Smooth muscle cell (in vitro differentiated cells): Measurements from ENCODE around the gene TAAR5. TPM values are rescaled to one million over a fixed set of nuclear protein-coding genes. Genes with fewer than 3 reads are reported as not detected.

Experiments
- DNase-seq: peaks from one replicate; lab custom pipeline; 2025; ENCODE audit not compliant: unreplicated experiment; lab: John Stamatoyannopoulos, UW
- H2AFZ ChIP-seq: fragments of 200-600 bp; sonication (generic); 2 replicates; pipeline ENCODE4 v1.6.0; 2016; ENCODE audit warnings: antibody characterized with exemption, low read depth, mild to moderate bottlenecking
- H3F3A ChIP-seq: fragments of 200-600 bp; sonication (generic); 2 replicates; pipeline ENCODE4 v1.6.0; 2017; ENCODE audit warnings: antibody characterized with exemption, low read depth
- H3K27ac ChIP-seq: fragments of 200-600 bp; sonication (generic); 2 replicates; pipeline ENCODE4 v1.5.1; 2016; ENCODE audit warnings: low read depth, mild to moderate bottlenecking
- H3K27me3 ChIP-seq: fragments of 200-600 bp; sonication (generic); 2 replicates; pipeline ENCODE4 v1.6.1; 2016; ENCODE audit warnings: low read depth, mild to moderate bottlenecking
- H3K36me3 ChIP-seq: fragments of 200-600 bp; sonication (generic); 2 replicates; pipeline ENCODE4 v1.5.1; 2016; ENCODE audit warnings: low read depth
- H3K4me1 ChIP-seq: fragments of 200-600 bp; sonication (generic); 2 replicates; pipeline ENCODE4 v1.5.1; 2016; ENCODE audit warnings: low read depth
- H3K4me2 ChIP-seq: fragments of 200-600 bp; sonication (generic); 2 replicates; pipeline ENCODE4 v1.6.0; 2016; ENCODE audit warnings: mild to moderate bottlenecking
- H3K4me3 ChIP-seq: fragments of 200-600 bp; sonication (generic); 2 replicates; pipeline ENCODE4 v1.5.1; 2016; ENCODE audit warnings: mild to moderate bottlenecking
- H3K79me2 ChIP-seq: fragments of 200-600 bp; sonication (generic); 2 replicates; pipeline ENCODE4 v1.6.0; 2016; ENCODE audit warnings: low read depth, mild to moderate bottlenecking
- H3K9ac ChIP-seq: fragments of 200-600 bp; sonication (generic); 2 replicates; pipeline ENCODE4 v1.6.0; 2016; ENCODE audit warnings: low read depth
- H3K9me3 ChIP-seq: fragments of 200-600 bp; sonication (generic); replicated peaks from 2 replicates; pipeline ENCODE4 v1.5.1; 2016; ENCODE audit warnings: low read depth
- H4K20me1 ChIP-seq: fragments of 200-600 bp; sonication (generic); 2 replicates; pipeline ENCODE4 v1.6.0; 2016; ENCODE audit warnings: low read depth
- WGBS: methylation state at CpG from one replicate; pipeline ENCODE4 v1.1.7; 2016; ENCODE audit warnings: low lambda C conversion rate; 5-methylcytosine and 5-hydroxymethylcytosine counted together
- polyA plus RNA-seq: library from polyadenylated mRNA; unstranded; fragments of >200 nt; fragmentation: Nextera tagmentation; extraction: Ambion mirVana; gene quantifications from 2 replicates; pipeline ENCODE4 v1.2.1, GENCODE V29; 2016
- total RNA-seq: library from RNA; depleted of rRNA; stranded (reverse); fragments of >200 nt; gene quantifications from 2 replicates; pipeline ENCODE4 v1.2.3, GENCODE V29; 2014
- TF ChIP-seq, protein P1 (sequence below): fragments of 200-600 bp; sonication (generic); IDR thresholded peaks from 2 replicates; pipeline ENCODE4 v1.5.1; 2017; ENCODE audit warnings: borderline replicate concordance, mild to moderate bottlenecking, antibody characterized with exemption; ENCODE audit not compliant: insufficient read depth, poor library complexity, severe bottlenecking

Gene TAAR5
- total and polyA plus RNA-seq, 2 experiments from 2014 or later, result not detected

DNA sequence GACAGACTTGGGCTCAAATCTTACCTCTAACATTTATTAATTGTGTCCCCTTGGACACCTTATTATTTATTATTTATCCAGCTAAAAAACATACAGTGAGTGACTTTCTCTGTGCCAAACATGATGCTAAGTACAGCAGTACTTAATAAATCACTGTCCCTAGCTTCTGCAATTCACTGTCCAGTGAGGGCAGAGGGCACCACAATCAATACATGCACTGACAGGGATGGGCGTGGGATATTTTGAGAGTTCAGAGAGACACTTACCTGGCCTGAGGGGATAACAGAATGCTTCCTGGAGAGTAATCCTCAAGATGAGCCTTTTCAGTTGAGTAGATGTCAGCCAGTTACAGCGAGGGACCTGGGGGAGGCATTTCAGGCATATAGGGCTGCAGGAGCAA, 43.8 kb upstream of the TAAR5 start:
- Histone ChIP-seq H3K79me2 (no peaks in the 10 kb centered on the region), H3K4me1 (no peaks in the 10 kb centered on the region), H3K9me3 (no peaks in the 10 kb centered on the region), H4K20me1 (no peaks in the 10 kb centered on the region), H2AFZ (no peak overlapping the region), H3K27me3 (peaks cover 24% of the 10 kb centered on the region), H3K4me2 (no peak overlapping the region), H3K27ac (no peak overlapping the region), H3K9ac (no peak overlapping the region), H3F3A (no peaks in the 10 kb centered on the region), H3K4me3 (no peak overlapping the region), H3K36me3 (no peaks in the 10 kb centered on the region)
- no peak for DNase-seq
- TF ChIP-seq, protein P1, sequence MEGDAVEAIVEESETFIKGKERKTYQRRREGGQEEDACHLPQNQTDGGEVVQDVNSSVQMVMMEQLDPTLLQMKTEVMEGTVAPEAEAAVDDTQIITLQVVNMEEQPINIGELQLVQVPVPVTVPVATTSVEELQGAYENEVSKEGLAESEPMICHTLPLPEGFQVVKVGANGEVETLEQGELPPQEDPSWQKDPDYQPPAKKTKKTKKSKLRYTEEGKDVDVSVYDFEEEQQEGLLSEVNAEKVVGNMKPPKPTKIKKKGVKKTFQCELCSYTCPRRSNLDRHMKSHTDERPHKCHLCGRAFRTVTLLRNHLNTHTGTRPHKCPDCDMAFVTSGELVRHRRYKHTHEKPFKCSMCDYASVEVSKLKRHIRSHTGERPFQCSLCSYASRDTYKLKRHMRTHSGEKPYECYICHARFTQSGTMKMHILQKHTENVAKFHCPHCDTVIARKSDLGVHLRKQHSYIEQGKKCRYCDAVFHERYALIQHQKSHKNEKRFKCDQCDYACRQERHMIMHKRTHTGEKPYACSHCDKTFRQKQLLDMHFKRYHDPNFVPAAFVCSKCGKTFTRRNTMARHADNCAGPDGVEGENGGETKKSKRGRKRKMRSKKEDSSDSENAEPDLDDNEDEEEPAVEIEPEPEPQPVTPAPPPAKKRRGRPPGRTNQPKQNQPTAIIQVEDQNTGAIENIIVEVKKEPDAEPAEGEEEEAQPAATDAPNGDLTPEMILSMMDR, result no peak
- 86% methylated on average over 2 of the region's 2 CpGs for WGBS

DNA sequence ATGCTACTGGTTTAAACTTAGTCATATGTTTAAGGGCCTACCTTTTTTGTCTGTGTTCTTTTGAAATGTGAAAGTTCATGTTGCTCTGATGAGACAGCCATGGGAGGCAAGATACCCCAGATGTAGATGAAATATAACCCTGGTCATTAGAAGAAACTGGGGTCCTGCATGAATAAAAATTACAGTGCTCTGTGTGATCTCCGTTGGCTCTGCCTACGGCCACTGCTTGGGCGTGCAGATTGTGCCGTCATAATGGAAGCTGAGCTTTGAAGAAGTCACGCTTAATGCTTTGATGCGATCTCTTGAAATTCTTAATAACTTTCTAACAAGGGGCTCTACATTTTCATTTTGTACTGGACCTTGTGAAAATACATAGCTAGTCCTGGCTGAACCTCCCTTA, 34.6 kb upstream of the TAAR5 start, which contains the start of gene TAAR2:
TAAR2 (minus strand) TSS at position 101 of the 400 bp plus-strand sequence; CDS start at position 101, 0 bp downstream.
- 94% methylated on average over 6 of the region's 6 CpGs for WGBS
- no peaks in the 10 kb centered on the region for H3F3A ChIP-seq
- no peaks in the 10 kb centered on the region for H3K9me3 ChIP-seq
- H3K27ac ChIP-seq, result no peak within 1 kb of the TSS
- H2AFZ ChIP-seq, result no peak within 1 kb of the TSS
- TF ChIP-seq, protein P1, result no peak
- H4K20me1 ChIP-seq, result no peaks in the 10 kb centered on the region
- no peak within 1 kb of the TSS for H3K4me2 ChIP-seq
- no peaks in the 10 kb centered on the region for H3K4me1 ChIP-seq
- no peak within 1 kb of the TSS for H3K9ac ChIP-seq
- H3K79me2 ChIP-seq, result no peaks in the 10 kb centered on the region
- no peaks in the 10 kb centered on the region for H3K27me3 ChIP-seq
- H3K4me3 ChIP-seq, result no peak within 1 kb of the TSS
- no peak for DNase-seq
- no peaks in the 10 kb centered on the region for H3K36me3 ChIP-seq

DNA sequence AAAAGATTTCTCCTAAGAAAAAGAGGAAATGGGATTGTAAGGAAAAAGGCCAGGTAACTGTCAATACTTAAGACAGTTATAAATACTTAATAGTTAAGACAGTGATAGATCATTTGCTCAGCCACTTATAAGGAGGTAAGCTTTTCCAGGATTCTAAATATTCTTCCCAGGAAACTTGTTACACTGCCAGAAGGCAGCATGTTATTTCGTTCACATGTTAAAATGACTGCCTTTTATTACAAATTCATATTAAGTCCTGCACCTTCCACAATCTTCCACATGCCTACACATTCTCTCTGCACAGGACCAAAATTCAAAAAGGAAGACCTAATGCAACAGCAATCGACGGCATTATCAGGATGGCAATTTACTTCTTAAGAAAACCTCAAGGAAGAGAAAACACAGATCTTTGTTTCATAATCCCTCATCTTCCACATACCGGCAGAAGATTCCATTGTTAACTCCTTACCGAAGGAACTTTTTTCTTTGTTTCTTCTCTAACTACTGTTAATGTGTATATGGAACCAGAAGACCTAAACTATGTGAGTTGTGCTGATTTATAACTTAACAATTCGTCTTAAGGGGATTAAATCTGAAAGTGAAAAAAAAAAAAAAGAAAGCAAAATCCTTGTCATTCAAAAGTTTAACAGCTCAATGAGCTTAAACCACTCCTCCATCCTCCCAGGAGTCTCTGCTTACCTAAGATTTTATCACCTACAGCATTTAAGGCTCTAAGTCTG, 33.7 kb upstream of the TAAR5 start:
- TF ChIP-seq, protein P1, result no peak
- Histone ChIP-seq H3K4me3 (no peak overlapping the region), H2AFZ (no peak overlapping the region), H3K27me3 (no peaks in the 10 kb centered on the region), H4K20me1 (no peaks in the 10 kb centered on the region), H3K9ac (no peak overlapping the region), H3K27ac (no peak overlapping the region), H3K4me1 (no peaks in the 10 kb centered on the region), H3F3A (no peaks in the 10 kb centered on the region), H3K79me2 (no peaks in the 10 kb centered on the region), H3K9me3 (no peaks in the 10 kb centered on the region), H3K4me2 (no peak overlapping the region), H3K36me3 (no peaks in the 10 kb centered on the region)
- 73% methylated on average over 6 of the region's 6 CpGs for WGBS
- no peak for DNase-seq

DNA sequence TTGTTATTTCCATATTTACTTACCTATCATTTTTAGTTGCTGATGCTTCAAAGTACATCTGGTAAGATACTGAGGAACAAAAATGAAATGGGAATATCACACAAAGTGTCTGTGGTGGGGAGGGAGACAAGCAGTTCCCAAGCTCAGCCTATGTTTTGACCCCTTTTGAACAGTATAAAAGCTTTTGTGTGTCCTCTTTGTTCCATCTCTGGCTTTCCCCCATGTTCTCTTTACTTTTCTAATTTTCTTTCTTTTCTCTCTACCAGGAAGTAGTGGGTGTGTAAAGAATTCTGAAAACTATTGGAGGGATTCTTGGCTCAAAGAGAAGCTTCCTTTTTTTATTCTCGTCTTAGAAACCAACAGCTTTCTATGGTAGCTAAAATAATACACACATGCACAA, 27.1 kb upstream of the TAAR5 start:
- Histone ChIP-seq H3K9ac (no peak overlapping the region), H3K27me3 (no peaks in the 10 kb centered on the region), H3K9me3 (no peaks in the 10 kb centered on the region), H3K4me1 (peaks cover 12% of the 10 kb centered on the region), H3K4me3 (no peak overlapping the region), H3K36me3 (no peaks in the 10 kb centered on the region), H2AFZ (peak overlapping the region; percentile 28), H3F3A (no peaks in the 10 kb centered on the region), H3K79me2 (no peaks in the 10 kb centered on the region), H4K20me1 (no peaks in the 10 kb centered on the region), H3K27ac (no peak overlapping the region), H3K4me2 (no peak overlapping the region)
- DNase-seq, result no peak
- TF ChIP-seq, protein P1, result no peak
- WGBS, result 50% methylated on average over 1 of the region's 1 CpG
